NCI-H526 (cell line): ENCODE results near the gene ZFP36L2.
A peak's percentile ranks its signal among the peaks of the same experiment; 100 is the strongest.

ENCODE experiments used
- DNase-seq, 2 experiments: peaks; one replicate each; lab custom pipeline; 2025; lab: John Stamatoyannopoulos, UW

ZFP36L2 gene, protein sequence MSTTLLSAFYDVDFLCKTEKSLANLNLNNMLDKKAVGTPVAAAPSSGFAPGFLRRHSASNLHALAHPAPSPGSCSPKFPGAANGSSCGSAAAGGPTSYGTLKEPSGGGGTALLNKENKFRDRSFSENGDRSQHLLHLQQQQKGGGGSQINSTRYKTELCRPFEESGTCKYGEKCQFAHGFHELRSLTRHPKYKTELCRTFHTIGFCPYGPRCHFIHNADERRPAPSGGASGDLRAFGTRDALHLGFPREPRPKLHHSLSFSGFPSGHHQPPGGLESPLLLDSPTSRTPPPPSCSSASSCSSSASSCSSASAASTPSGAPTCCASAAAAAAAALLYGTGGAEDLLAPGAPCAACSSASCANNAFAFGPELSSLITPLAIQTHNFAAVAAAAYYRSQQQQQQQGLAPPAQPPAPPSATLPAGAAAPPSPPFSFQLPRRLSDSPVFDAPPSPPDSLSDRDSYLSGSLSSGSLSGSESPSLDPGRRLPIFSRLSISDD

GRCh38 chr2:43226558-43226954 lies at the start of gene ZFP36L2:
TSS of gene ZFP36L2 (minus strand) at chr2:43226606. CDS start at chr2:43226315, 291 bp downstream.
- DNase-seq: peak; percentile 82 to 97

DNA sequence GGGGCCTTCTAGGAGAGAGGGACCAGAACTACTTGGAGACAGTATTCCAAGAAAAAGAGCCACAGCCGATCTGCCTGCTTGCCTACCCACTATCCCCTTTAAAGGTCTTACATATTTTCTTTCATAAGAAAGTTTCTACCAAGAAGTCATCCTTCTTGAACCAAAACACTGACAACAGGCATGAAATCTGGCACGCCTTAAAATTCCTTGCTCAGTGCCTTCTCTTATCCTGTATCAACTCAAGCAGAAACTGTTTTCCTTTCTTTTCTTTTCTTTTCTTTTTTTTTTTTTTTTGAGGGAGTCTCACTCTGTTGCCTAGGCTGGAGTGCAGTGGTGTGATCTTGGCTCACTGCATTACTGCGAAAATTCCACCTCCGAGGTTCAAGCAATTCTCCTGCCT lies 48.3 kb upstream of the ZFP36L2 start:
- no peak for DNase-seq

- DNase-seq: no peak
Observed at GRCh38 chr2:43274055-43274454, 47.6 kb upstream of the ZFP36L2 start.

DNA sequence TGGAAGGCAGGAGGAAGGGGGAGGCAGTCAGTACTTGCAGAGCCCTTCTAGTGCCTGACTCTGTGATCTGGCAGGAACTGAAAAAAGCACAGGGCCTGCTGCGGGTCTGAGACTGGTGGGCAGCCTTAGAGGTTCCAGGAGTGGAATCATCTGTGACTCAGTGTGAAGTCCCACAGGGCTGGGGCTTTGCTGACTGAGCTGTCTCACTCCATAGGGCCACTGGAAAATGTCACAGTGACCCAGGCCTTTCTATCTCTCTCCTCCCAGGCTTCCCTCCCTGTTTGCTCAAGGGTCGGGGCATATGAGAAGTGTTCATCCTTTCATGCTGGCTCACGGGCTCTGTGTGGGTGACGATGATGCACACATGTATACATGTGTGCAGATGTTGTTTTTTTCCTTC lies 47.1 kb upstream of the ZFP36L2 start:
- no peak for DNase-seq

- DNase-seq: no peak
Observed at GRCh38 chr2:43270930-43271615, 44.7 kb upstream of the ZFP36L2 start.

DNA sequence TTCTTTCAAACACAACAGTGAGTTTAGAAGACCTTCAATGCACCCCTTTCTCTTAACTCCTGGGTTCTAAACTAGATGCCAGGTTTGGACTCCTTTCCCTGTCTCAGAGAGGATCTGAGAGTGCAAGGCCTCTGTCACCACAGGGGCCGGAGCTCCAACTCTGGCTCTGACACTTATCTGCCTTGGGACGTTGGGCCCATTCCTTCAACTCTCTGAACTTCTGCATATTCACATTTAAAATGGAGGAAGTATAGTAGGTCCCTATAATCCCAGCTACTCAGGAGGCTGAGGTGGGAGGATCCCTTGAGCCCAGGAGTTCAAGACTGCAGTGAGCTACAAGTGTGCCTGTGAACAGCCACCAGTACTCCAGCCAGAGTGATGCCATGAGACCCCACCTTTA lies 44.1 kb upstream of the ZFP36L2 start:
- no peak for DNase-seq

DNA sequence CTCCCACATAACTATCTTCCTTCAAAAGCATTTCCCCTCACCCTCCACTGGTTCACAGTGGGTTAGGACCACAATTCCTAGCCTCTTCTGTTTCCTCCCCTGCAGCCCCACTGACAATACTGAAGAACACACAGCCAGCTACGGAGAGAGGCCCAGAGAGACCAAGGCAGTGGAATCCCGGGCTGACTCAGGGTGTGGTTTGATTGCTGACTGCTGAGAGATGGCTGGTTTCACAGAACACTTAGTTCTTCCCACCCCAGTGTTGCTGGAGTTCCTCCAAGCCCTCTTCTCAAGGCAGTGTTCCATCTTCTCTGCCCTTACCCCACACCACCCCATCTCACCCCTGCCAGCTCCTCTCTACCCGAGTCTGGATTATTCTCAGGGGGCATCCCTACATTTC lies 43.3 kb upstream of the ZFP36L2 start:
- no peak for DNase-seq

GRCh38 chr2:43269074-43269572 lies 42.7 kb upstream of the ZFP36L2 start:
- no peak for DNase-seq

DNA sequence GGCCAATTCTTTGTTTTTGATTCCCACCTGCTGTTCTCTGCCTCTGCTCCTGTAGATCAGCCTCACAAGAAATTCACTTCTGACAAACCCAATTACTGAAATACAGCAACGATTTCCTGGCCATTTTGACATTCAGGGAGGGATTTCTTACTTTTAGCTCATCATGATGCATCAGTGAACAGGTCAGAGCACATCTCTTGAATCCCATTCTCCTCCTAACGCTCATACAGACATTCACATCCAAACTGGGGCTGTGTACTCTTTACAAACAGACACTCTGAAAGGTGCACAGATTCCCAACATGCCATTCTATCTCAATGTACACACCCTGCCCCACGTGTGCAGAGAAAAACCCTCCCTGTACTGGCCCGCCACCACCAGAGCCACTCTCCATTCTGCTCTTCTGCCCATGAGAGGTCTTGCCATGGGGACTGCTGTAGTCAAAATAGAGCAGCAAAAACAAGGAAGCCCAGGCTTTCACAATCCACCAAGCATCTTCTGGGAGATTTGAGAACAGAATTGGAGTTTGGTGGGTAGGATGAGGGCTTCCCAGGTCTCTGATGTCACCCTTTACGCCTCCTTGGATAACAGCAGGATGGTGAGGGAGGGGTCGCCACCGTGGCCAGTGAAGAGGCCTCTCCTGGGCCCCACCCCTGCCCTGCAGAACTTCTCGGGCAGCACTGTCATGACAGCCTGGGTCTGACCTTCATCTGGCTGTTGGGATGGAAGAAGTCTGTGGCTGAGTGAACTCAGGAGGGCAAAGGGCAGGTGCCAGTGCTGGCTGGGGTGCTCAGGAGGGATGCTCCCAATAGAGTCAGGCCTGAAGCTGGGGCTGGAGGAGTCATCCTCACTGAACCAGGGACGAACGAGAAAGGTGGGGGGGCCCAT lies 41.9 kb upstream of the ZFP36L2 start:
- DNase-seq: no peak

- DNase-seq: no peak
Observed at GRCh38 chr2:43267381-43267780, 41.0 kb upstream of the ZFP36L2 start.

DNA sequence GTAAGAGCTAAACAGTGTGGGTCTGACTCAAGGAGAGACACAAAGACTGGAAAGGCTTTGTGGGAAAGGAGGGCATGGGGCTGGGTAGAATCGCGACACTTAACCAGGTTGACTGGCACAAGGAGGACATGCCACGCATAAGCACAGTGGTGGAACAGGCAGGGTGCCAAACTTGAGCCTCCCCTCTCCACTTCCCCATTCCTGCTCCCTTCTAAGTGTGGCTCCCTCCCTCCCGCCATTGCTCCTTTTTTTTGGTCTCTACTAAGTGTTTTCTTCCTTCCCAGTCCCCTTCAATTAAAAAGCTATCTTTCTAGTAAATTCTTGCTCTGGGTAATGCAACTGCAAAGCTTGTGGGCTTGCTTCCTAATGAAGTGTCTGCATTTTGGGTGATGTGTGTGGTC lies 40.3 kb upstream of the ZFP36L2 start:
- no peak for DNase-seq

- DNase-seq: no peak
Observed at GRCh38 chr2:43265421-43265820, 39.0 kb upstream of the ZFP36L2 start.

GRCh38 chr2:43265001-43265400 lies 38.6 kb upstream of the ZFP36L2 start:
- no peak for DNase-seq

- DNase-seq: no peak
Observed at GRCh38 chr2:43262951-43263350, 36.5 kb upstream of the ZFP36L2 start.

- DNase-seq: no peak
Observed at GRCh38 chr2:43262239-43262638, 35.8 kb upstream of the ZFP36L2 start.

DNA sequence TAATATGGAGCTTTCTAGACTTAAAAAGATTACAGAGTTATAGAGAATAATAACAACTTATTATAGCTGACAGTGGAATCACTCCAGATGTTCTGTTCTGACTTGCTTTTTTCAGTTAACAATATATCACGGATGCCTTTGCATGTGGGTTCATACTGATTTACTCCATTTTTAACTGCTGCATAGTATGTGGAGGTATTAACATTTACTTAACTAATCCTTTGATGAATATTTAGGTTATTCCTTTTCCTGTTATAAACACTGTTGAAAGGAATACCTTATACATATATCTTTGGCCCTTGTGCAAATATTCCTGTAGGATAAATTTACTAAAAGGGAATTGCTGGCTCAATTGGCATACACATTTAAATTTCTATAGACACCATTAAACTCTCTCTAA lies 33.1 kb upstream of the ZFP36L2 start:
- DNase-seq: no peak

- DNase-seq: no peak
Observed at GRCh38 chr2:43258547-43259156, 32.2 kb upstream of the ZFP36L2 start.

DNA sequence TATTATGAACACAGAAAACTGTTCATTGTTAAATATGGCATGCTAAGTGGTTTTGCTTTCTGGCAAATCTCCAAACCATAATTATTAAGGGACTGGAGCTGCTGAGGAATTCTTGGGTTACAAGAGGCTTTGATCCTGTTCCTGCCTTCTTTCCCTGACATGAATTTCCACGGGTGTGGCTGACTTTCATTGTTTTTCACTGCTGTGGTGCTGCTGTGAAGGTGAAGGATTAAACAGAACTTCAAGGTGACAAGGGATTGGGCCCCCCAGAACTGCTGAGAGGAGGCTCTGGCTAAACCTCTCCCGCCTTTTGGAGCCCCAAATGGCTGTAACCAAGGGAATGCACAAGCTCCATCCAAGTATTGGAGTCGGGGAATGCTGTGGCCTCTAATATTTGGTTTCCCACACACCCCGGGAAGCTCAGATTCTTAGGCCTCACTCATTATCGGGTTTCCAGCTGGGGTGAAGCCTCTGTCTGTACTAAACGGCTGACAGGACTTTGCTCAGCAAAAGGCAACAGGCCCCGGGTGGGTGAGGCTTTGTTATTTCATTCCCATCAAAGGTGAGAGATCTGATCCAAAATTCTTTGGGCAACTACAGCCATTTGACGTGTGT lies 29.0 kb upstream of the ZFP36L2 start:
- DNase-seq: no peak

DNA sequence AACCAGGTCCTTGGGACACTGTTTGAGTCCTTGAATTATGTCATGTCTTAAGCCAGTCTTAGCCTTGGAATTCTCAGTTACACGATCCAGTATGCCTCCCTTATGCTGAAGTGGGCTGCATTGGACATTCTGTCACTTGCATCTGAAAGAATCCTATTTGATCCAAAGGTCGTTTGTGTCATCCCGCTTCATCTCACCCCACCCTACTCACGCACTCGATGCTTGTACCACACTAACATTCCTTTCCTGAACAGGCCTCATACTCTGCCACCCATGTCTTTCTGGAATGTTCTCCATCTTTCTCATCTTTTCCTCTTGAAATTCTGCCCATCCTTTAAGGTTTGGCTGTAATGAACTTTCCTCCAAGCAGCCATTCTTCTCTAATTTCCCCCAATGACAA lies 27.9 kb upstream of the ZFP36L2 start:
- DNase-seq: no peak

- no peak for DNase-seq
Observed at GRCh38 chr2:43251171-43251731, 24.8 kb upstream of the ZFP36L2 start.

- DNase-seq: no peak
Observed at GRCh38 chr2:43250015-43250414, 23.6 kb upstream of the ZFP36L2 start.
